ENCODE results near the gene ALAD.
"Not testable (repeated sequence)": the region's sequence is repeated elsewhere in the genome, so short reads cannot be mapped to it uniquely, and the experiment has no call there.

Gene ALAD

GRCh38 chr9:113373256-113373655 lies 27.8 kb downstream of the ALAD start:
- H3K4me3 ChIP-seq (ENCODE audit: low read length), result no peak overlapping the region
- no peak overlapping the region for H3K27ac ChIP-seq (ENCODE audit: low read length)
- no peak for DNase-seq (ENCODE audit: low read depth, low spot score)
- no CpG with 5 or more reads among the region's 3 CpGs for WGBS (ENCODE audit: insufficient coverage, insufficient read length)
- H3K9me3 ChIP-seq (ENCODE audit: control insufficient read depth, insufficient read depth, low read length), result no peaks in the 10 kb centered on the region
- H3K36me3 ChIP-seq (ENCODE audit: control insufficient read depth, insufficient read depth, low read length), result peaks cover 9% of the 10 kb centered on the region
- H3K4me1 ChIP-seq (ENCODE audit: control insufficient read depth, insufficient read depth, low read length), result no peaks in the 10 kb centered on the region
- no peaks in the 10 kb centered on the region for H3K27me3 ChIP-seq (ENCODE audit: control insufficient read depth, insufficient read depth, low read length)

- H3K36me3 ChIP-seq (ENCODE audit: control insufficient read depth, insufficient read depth, low read length), result peaks cover 9% of the 10 kb centered on the region
- WGBS (ENCODE audit: insufficient coverage, insufficient read length), result no CpG with 5 or more reads among the region's 5 CpGs
These were observed 29.0 kb downstream of the ALAD start for GRCh38 chr9:113372059-113372458.

GRCh38 chr9:113370806-113371325 lies 30.2 kb downstream of the ALAD start:
- Histone ChIP-seq H3K4me3 (ENCODE audit: low read length) (no peak overlapping the region), H3K9me3 (ENCODE audit: control insufficient read depth, insufficient read depth, low read length) (no peaks in the 10 kb centered on the region), H3K27me3 (ENCODE audit: control insufficient read depth, insufficient read depth, low read length) (no peaks in the 10 kb centered on the region), H3K4me1 (ENCODE audit: control insufficient read depth, insufficient read depth, low read length) (no peaks in the 10 kb centered on the region), H3K27ac (ENCODE audit: low read length) (no peak overlapping the region), H3K36me3 (ENCODE audit: control insufficient read depth, insufficient read depth, low read length) (peaks cover 9% of the 10 kb centered on the region)
- no peak for DNase-seq (ENCODE audit: low read depth, low spot score)
- no CpG with 5 or more reads among the region's 8 CpGs for WGBS (ENCODE audit: insufficient coverage, insufficient read length)

More at GRCh38 chr9:113372059-113372458, 29.0 kb downstream of the ALAD start:
- no peak for DNase-seq (ENCODE audit: low read depth, low spot score)
- H3K27ac ChIP-seq (ENCODE audit: low read length), result no peak overlapping the region
- no peaks in the 10 kb centered on the region for H3K9me3 ChIP-seq (ENCODE audit: control insufficient read depth, insufficient read depth, low read length)
- no peaks in the 10 kb centered on the region for H3K4me1 ChIP-seq (ENCODE audit: control insufficient read depth, insufficient read depth, low read length)
- H3K27me3 ChIP-seq (ENCODE audit: control insufficient read depth, insufficient read depth, low read length), result no peaks in the 10 kb centered on the region
- H3K4me3 ChIP-seq (ENCODE audit: low read length), result no peak overlapping the region

GRCh38 chr9:113369855-113370140 lies 31.3 kb downstream of the ALAD start:
- H3K27ac ChIP-seq (ENCODE audit: low read length), result no peak overlapping the region
- peaks cover 9% of the 10 kb centered on the region for H3K36me3 ChIP-seq (ENCODE audit: control insufficient read depth, insufficient read depth, low read length)
- H3K4me3 ChIP-seq (ENCODE audit: low read length), result no peak overlapping the region
- no peaks in the 10 kb centered on the region for H3K4me1 ChIP-seq (ENCODE audit: control insufficient read depth, insufficient read depth, low read length)
- no peak for DNase-seq (ENCODE audit: low read depth, low spot score)
- WGBS (ENCODE audit: insufficient coverage, insufficient read length), result no CpG with 5 or more reads among the region's 11 CpGs
- no peaks in the 10 kb centered on the region for H3K9me3 ChIP-seq (ENCODE audit: control insufficient read depth, insufficient read depth, low read length)
- H3K27me3 ChIP-seq (ENCODE audit: control insufficient read depth, insufficient read depth, low read length), result no peaks in the 10 kb centered on the region

- H3K9me3 ChIP-seq (ENCODE audit: control insufficient read depth, insufficient read depth, low read length), result no peaks in the 10 kb centered on the region
- H3K27ac ChIP-seq (ENCODE audit: low read length), result no peak overlapping the region
- no peaks in the 10 kb centered on the region for H3K4me1 ChIP-seq (ENCODE audit: control insufficient read depth, insufficient read depth, low read length)
- peaks cover 7% of the 10 kb centered on the region for H3K36me3 ChIP-seq (ENCODE audit: control insufficient read depth, insufficient read depth, low read length)
- H3K27me3 ChIP-seq (ENCODE audit: control insufficient read depth, insufficient read depth, low read length), result no peaks in the 10 kb centered on the region
- DNase-seq (ENCODE audit: low read depth, low spot score), result no peak
- WGBS (ENCODE audit: insufficient coverage, insufficient read length), result no CpG with 5 or more reads among the region's 13 CpGs
- no peak overlapping the region for H3K4me3 ChIP-seq (ENCODE audit: low read length)
These were observed 31.9 kb downstream of the ALAD start for GRCh38 chr9:113368982-113369854.

- DNase-seq (ENCODE audit: low read depth, low spot score), result no peak
- no peak overlapping the region for H3K27ac ChIP-seq (ENCODE audit: low read length)
- WGBS (ENCODE audit: insufficient coverage, insufficient read length), result no CpG with 5 or more reads among the region's 5 CpGs
- no peak overlapping the region for H3K4me3 ChIP-seq (ENCODE audit: low read length)
- no peaks in the 10 kb centered on the region for H3K27me3 ChIP-seq (ENCODE audit: control insufficient read depth, insufficient read depth, low read length)
- H3K4me1 ChIP-seq (ENCODE audit: control insufficient read depth, insufficient read depth, low read length), result no peaks in the 10 kb centered on the region
- H3K36me3 ChIP-seq (ENCODE audit: control insufficient read depth, insufficient read depth, low read length), result no peaks in the 10 kb centered on the region
- H3K9me3 ChIP-seq (ENCODE audit: control insufficient read depth, insufficient read depth, low read length), result no peaks in the 10 kb centered on the region
These were observed 32.6 kb downstream of the ALAD start for GRCh38 chr9:113368348-113368981.

GRCh38 chr9:113365652-113366051 lies 35.4 kb downstream of the ALAD start:
- not testable (repeated sequence) for H3K4me1 ChIP-seq (ENCODE audit: control insufficient read depth, insufficient read depth, low read length); H3K4me3 ChIP-seq (ENCODE audit: low read length); H3K36me3 ChIP-seq (ENCODE audit: control insufficient read depth, insufficient read depth, low read length); H3K9me3 ChIP-seq (ENCODE audit: control insufficient read depth, insufficient read depth, low read length); DNase-seq (ENCODE audit: low read depth, low spot score); H3K27ac ChIP-seq (ENCODE audit: low read length); H3K27me3 ChIP-seq (ENCODE audit: control insufficient read depth, insufficient read depth, low read length)
- WGBS (ENCODE audit: insufficient coverage, insufficient read length), result no CpG with 5 or more reads among the region's 3 CpGs

GRCh38 chr9:113364951-113365350 lies 36.1 kb downstream of the ALAD start:
- H3K4me3 ChIP-seq (ENCODE audit: low read length), result no peak overlapping the region
- no peak for DNase-seq (ENCODE audit: low read depth, low spot score)
- WGBS (ENCODE audit: insufficient coverage, insufficient read length), result no CpG with 5 or more reads among the region's 1 CpG

GRCh38 chr9:113363336-113363735 lies 37.7 kb downstream of the ALAD start:
- Histone ChIP-seq H3K36me3 (ENCODE audit: control insufficient read depth, insufficient read depth, low read length) (no peaks in the 10 kb centered on the region), H3K9me3 (ENCODE audit: control insufficient read depth, insufficient read depth, low read length) (no peaks in the 10 kb centered on the region), H3K27ac (ENCODE audit: low read length) (no peak overlapping the region), H3K4me3 (ENCODE audit: low read length) (no peak overlapping the region), H3K4me1 (ENCODE audit: control insufficient read depth, insufficient read depth, low read length) (no peaks in the 10 kb centered on the region), H3K27me3 (ENCODE audit: control insufficient read depth, insufficient read depth, low read length) (no peaks in the 10 kb centered on the region)
- no peak for DNase-seq (ENCODE audit: low read depth, low spot score)
- no CpG with 5 or more reads among the region's 3 CpGs for WGBS (ENCODE audit: insufficient coverage, insufficient read length)

More at GRCh38 chr9:113364951-113365350, 36.1 kb downstream of the ALAD start:
- Histone ChIP-seq H3K36me3 (ENCODE audit: control insufficient read depth, insufficient read depth, low read length) (no peaks in the 10 kb centered on the region), H3K27ac (ENCODE audit: low read length) (no peak overlapping the region), H3K9me3 (ENCODE audit: control insufficient read depth, insufficient read depth, low read length) (no peaks in the 10 kb centered on the region), H3K4me1 (ENCODE audit: control insufficient read depth, insufficient read depth, low read length) (no peaks in the 10 kb centered on the region), H3K27me3 (ENCODE audit: control insufficient read depth, insufficient read depth, low read length) (no peaks in the 10 kb centered on the region)

GRCh38 chr9:113361304-113362018 lies 39.6 kb downstream of the ALAD start:
- no peak for DNase-seq (ENCODE audit: low read depth, low spot score)

More at GRCh38 chr9:113361304-113362018, 39.6 kb downstream of the ALAD start:
- Histone ChIP-seq H3K9me3 (ENCODE audit: control insufficient read depth, insufficient read depth, low read length) (no peaks in the 10 kb centered on the region), H3K36me3 (ENCODE audit: control insufficient read depth, insufficient read depth, low read length) (no peaks in the 10 kb centered on the region), H3K27ac (ENCODE audit: low read length) (no peak overlapping the region), H3K4me1 (ENCODE audit: control insufficient read depth, insufficient read depth, low read length) (no peaks in the 10 kb centered on the region), H3K4me3 (ENCODE audit: low read length) (no peak overlapping the region), H3K27me3 (ENCODE audit: control insufficient read depth, insufficient read depth, low read length) (no peaks in the 10 kb centered on the region)
- WGBS (ENCODE audit: insufficient coverage, insufficient read length), result no CpG with 5 or more reads among the region's 7 CpGs
